DMS153 treated with DMSO at 0.1 percent for 48 hours (cell line): Measurements from ENCODE around the gene SATB2.
A peak's percentile ranks its signal among the peaks of the same experiment; 100 is the strongest.

ENCODE experiments used
- DNase-seq: peaks from one replicate; lab custom pipeline; 2025; ENCODE audit not compliant: unreplicated experiment; lab: John Stamatoyannopoulos, UW

Gene SATB2

DNA sequence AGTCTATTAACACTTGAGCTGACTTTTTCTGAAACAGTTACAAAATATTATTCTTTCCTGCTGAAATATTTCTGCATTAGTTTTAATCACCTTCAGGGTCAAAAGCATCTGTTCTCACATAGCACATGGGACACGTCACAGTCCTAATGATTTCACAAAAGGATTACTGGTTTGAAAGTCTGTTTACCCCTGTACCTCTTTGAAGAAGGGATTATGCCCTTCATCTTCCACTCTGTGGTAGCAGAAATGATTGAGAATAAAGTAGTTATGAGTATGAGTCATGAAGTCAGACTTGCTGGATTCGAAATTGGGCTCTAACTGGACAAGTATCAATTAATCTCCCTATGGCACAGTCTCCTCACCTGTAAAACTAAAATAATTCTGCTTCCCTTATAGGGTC is 121.2 kb downstream of the SATB2 start:
- no peak for DNase-seq

DNA sequence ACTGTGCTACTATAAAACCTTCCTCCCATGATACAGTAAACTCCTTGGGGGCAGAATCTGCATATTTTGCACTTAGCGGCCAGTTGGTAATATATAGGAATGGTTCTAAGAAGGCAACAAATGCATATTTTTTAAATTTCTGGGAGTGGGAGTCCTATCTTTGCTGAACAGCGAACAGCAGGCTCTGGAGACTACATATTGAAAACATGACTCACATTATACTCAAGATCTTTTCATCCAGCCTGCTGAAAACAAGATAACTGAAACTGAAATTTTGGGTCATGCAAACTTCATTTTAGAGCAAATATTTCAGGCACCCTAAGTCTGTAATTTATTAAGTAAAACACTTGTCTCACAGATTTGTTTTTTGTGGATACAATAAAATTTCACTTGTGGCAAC is 122.2 kb downstream of the SATB2 start:
- no peak for DNase-seq

DNA sequence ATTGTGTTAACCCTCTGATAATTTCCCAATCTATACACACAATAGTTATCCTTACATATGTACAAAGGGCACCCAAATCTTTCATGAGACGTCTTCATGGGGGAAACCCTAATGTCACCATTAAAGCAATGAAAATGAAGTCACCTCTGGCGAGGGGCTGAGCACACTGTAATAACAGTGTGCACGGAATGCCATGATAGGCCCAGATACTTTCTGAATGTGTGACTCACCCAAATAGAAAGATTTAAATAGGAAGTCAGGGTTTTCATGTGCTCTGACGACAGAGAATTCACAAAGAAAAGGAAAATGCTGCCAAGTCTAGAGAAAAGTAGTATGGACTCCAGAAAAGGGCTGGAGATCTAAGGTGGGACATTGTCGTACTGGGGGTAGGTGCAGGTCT is 128.3 kb downstream of the SATB2 start:
- DNase-seq: no peak

DNA sequence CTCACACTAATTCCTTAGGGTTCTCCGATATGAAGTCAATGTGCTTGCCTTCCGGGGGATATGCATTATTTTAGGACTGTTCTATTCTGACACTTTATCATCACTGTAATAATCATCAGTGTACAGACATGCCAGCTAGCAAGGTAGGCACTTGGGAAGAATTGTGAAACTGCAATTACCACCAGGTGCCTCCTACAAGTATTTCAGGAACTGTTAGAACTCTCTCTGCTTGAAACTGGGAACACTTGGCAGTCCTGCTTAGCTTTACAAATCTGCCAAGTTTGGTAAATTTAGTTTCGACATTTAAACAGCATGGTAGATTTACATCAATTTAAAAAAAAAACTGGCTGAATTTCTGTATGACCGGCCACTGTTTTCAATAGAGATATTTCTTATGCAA is 128.7 kb downstream of the SATB2 start:
- no peak for DNase-seq

DNA sequence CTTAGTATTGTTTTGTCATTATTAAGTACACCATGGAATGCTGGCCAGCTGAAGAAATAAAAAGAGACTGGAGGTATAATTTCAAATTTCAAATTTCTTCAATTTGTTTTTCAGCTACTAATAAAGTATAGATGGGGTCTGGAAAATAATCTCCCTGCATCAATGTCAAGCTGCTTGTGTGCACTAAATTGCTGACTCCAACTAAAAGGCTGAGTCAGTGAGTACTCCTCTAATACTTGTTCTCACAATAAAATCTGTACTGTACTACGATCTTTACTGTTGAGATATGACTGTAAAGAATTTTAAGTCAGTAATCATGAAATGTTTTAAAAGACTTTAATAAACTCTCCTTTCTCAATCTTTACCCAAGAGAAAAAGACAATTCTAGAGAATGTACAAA is 131.9 kb downstream of the SATB2 start:
- DNase-seq: no peak

DNA sequence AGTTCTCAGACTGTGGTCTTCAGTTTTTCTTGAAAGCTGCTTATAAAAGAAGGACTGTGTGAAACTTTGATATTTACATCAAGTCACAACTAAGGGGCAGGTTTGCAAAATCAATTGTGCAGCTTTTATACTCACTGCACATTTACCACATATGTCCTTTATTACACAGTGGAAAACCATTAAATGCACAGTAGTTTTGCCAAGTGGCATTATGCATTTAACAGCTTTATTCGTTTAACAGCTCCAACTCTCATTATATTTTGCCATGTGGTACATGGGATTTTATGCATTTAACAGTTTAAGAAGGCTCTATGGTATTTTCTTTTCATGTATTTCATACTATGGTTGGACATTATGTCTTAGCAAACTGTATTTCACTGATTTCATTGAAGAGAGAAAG is 135.6 kb downstream of the SATB2 start:
- no peak for DNase-seq

DNA sequence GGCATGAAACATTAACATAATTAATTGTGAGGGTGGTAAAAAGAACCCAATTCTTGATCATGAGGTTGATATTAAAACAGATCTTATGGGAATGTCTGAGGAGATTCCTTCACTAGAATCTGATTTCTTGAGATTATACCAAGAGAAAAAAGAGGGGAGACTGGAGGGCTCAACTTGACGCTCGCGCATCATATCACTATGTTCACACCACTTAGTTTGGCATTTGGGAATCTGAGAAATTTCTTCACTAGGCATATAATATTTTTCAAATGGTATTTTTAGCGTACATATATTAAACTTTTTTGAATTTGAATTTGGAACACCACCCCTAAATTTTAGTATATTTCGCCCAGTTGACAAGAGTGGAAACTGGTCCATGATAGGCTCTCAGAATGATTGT is 140.1 kb downstream of the SATB2 start:
- no peak for DNase-seq

DNA sequence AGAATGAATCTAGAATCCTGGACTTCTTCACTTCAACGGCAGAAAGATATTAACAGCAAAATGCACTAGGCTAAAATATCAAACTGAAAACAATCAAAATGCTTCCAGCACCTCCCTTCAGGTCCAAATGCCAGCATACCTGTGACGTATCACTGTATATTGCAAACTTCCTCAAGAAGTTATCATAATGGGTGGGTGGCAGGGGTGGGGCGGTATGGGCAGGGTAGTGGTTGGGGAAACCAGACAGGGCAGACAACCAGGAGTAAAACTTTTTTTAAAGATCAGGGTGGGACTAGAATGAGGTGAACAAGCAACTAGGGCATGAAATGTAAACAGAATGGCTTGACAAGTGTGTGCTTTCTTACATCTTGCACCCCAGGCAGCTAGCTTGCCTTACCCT is 140.9 kb downstream of the SATB2 start:
- DNase-seq: no peak

DNA sequence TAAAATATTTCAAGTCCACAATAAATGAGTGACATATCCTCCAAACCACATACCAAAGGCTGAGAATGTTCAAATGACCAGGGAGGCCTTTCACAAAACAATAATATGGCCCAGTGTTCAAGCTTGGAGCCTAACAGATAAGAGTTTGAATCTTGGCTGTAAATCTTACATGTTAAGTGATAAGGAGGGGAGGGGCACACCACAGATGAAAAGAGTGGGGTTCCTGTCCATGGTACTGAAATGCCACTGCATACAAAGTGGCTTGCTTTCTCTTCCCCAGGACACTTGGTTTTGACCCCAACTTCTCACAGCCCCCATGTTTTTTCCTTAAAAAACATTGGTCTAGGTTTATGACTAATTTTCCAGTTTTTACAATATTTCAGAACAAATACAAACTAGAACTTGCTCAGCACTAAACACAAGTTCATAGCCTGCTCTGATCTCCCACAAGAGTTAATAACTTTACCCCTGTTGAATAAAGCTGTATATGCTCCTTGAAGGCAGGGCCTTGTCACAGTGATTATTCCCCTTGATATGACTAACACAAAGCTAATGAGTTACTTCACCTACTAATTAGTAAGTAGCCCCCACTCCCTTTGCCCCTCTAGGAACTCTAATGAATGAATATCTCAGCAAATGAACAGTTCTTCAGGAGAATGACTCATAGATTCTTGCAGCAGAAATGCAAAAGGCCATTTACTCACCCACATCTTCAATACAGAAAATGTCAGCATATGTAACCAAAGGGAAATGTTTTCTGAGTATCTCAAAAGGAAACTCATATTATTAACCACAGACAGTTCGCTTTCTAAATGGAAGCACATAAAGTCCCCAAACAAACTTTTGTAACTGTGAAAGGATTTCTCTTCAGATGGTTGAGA is 142.2 kb downstream of the SATB2 start:
- DNase-seq: no peak

DNA sequence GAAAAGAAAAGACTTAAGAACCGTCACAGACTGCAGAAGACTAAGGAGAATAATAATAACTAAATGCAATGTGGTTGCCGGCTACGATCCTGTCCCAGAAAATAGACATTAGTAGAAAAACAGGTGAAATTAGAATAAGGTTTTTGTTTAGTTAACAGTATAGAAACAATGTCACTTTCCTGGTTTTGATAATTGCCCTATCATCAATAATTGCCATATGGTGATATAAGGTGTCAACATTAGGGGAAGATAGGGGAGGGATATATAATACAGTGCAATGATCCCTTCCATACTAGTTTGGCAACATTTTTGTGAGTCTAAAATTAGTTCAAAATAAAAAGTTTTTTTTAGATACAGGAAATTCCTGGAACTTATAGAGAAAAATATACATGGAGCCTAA is 144.8 kb downstream of the SATB2 start:
- DNase-seq: no peak

DNA sequence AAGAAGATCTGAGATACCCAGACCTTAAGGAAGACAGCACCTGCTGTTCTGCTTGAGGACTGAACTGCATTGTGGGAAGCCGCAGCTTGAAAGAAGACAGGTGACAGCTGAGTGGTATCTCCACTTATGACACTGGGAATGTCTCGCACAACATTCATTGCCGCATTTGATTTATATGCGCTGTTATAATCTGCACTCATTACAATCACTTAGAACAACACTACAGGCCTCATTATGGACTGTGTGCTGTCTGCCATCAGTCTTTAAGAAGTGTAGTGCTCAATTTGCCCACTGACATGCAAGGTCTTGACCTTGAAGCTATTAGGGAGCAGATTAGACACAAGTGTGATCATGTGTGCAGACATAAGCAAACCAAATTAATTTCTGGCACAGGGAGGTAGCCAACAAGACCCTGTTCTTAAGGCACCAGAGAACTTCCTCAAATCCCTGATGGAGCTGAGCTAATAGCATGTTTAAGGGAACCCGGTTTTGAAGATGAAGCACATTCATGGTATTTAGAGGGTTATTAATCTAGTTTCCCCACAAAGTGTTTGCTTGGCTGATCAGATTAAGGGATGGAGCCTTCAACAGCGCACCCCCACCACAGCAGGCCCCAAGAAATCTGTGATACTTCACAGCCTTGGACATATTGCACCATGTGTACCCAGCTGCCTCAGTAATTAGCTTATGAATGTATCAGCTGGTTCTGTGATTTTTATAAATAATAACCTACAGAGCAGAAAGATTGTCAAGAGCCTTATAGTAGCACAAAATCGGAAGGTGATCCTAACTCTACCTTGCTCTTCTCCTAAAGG is 146.8 kb downstream of the SATB2 start:
- DNase-seq: peak; percentile 50

DNA sequence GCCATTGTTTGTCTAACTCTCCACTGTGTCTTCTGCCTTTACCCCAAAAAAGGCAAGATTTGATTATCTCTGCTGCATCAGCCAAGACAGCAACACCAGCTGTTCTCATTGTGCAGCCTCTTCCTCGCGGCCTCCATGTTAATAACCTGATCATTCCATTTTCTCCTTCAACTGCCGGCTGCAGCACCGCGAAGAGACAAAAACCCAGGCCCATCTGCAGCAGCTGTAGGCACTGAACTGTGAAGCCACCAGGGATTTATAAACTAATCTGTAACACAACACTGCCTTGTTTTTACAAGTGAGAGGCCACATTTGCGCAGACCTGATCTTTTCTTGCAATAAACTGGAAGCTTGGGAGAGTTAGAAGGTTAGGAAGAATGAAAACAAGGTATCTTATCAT is 147.8 kb downstream of the SATB2 start:
- DNase-seq: peak; percentile 79

DNA sequence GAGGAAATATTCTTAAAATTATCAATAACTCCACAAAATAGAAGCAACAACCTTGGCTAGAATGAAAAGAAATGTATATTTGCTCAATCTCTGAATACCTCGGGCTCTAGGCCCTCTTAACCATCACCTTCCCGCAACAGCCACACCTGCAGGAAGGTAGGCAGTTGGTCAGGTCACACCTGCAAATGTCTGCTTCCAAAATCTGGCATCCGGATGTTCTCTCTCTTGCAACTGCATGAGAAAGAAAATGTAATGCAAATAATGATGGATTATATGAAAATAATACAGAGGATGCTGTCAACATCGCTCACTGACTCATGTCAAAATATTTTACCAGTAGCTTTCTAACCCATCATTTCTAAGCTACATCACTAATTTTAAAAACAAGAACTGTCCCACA is 148.3 kb downstream of the SATB2 start:
- peak; percentile 38 for DNase-seq

DNA sequence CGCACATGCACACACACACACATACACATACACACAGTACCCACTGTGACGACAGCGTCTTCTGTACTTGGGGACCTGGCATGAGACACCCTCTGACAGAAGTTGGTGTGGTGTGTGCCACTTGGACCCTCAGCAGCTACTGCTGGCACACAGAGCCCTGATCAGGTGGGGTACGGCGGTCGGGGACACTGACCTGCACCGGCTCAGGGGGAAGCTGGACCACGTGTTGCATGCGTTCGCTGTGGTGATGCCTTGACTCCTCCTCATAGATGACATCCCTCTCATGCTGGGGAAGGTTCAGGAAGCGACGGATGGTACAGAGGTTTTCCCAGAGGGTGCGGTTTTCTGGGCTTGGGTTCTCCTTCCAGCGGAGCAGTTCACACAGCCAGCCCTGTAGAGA is 149.2 kb downstream of the SATB2 start:
- DNase-seq: no peak

DNA sequence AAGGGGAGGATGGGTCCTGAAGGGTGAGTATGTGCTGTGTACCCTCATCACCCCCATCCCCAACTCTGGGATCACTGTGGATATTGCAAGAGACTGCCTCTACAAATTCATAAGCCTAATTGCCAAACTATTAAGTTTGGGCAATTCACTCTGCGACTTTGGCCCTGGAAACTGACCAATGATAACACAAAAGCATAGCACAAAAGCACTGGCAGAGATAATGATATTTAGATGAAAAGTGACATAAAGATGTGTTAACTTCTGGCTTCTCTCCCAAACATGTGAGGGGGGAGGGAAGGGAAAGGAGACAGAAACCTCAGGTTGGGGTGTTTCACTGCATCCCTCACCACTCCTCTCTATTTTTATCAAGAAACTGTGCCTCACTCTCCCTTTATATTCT is 150.3 kb downstream of the SATB2 start:
- DNase-seq: no peak

DNA sequence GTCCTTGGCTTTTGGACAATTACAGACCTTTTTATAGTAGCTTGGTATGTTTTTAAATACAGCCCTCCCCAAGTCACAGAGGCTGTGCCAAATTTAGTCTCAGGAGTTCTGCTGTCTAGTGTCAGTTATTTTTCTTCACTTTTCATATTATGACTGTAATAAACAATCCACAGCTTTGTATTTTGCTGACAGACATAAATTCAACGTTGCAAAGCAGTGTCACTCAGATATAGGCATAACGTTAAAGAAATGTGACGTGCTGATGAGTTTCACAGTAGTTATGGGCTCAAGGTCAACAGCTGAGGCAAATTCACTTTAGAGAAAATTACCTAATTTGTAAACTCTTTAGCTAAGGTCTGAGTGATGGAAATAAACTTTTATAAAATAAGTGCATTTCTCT is 151.6 kb downstream of the SATB2 start:
- DNase-seq: no peak

DNA sequence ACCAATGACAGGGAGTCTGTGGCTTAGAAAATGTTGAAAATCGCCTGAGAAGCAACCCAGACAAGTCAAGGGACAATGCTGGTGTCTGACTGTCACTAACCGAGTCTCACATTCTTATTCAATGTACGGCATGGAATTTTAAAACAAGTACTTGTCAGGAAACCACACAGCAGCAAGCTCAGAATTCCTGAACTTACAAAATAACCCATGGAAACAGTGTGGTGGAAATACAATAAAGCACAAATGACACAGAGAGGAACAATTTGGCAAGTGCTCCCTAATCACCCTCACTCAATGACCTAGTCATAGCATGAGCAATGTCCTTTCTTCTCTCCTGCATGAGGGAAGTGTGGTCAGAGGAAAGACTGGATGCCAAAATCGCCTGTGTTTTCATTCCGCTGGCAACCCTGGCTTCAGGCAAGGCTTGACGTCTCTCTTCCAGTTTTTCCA is 154.0 kb downstream of the SATB2 start:
- DNase-seq: no peak

DNA sequence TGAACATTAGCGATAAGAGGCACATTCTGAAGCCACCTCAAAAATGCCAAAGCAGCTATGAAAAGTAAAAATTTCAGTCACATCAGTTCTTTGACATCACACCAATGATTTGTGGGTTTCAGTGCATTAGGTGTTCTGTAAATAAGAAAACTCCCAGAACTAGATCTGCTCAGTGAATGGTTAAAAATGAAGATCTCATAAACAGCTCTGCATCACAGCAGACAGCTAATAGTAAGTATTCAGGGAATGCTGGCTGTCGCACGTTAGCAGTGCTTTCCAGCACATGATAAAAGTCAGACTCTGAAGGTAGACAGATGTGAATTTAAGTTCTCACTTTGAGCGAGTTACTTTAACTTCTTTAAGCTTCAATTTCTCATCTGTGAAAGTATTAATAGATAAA is 154.9 kb downstream of the SATB2 start:
- DNase-seq: no peak

DNA sequence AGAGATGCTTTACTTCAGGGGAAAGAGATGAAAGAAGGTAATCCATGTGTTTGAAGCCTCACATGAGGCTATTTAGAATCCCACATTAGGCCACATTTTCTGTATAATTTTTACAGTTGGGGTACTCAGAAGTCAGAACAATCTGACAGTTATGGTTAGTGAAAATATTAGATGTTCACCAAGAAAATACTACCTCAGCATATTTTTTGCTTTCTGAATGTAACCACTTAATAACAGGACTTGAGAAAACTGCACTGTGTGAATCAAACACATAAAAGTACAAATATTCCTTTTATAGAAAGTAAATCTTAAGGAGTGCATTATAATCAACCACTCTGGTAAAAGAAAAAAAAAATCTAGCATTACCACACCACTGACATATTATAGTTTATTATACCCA is 169.3 kb downstream of the SATB2 start:
- no peak for DNase-seq

DNA sequence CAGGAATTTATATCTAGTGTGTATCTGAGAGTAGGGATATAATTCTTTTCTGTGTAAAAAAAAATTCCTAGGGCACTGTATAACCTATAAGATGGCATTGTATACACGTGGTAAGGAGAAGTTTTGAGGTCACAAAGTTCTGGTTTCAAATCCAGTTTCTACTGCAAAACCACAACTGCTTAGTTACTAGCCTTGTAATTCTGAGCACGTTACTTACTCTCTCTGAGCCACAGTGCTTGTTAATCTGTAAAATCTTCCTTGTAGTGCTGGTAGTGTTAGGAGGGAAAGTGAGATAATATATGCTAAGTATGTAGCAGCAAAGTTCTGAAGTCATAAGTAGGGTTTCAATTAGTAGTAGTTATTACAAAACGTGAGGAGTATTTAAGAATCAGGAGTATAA is 175.4 kb downstream of the SATB2 start:
- no peak for DNase-seq

DNA sequence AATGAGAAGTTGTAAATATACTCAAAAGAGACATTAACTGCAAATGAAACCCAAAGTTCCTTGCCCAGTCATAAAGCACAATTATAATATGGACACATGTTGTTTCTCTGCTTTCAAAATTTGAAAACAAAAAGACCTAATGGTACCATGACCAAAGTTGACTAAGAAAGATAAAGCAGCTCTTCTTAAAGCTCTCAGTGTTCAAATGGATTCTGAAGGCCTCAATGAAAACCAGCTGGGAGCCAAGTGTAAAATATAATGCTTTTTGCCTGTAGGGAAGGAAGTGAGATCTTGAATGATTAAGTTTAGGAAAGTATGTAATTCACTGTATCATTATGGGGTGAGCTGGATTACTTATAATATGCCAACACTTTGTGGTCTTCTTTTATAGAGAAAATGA is 178.6 kb downstream of the SATB2 start:
- DNase-seq: no peak

DNA sequence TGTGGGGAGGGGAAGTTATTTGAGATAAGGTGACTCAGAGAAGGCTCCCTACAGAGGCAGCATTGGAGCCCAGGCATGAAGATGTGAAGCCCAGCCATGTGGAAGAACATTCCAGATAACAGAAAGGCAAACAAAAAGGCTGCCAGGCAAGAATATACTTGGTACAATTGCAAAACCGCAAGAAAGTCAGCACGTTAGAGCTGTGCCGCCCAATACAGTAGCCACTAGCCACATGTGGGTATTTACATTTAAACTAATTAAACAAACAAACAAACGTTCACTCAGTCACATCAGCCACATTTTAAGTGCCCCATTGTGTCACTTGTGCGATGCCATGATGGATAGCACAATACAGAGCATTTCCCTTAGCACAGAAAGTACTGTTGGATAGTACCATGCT is 179.6 kb downstream of the SATB2 start:
- DNase-seq: no peak
